Activated CD4-positive, CD25-positive, alpha-beta regulatory T cell treated with anti-CD3 and anti-CD28 coated beads, Interleukin-2, amount 50 U/mL, for 24 hours (primary cell): Measurements from ENCODE around the gene SNX1.

Experiments used
- ATAC-seq, 2 donors: fragments of 150-1000 bp; cut with Tn5 transposase; one replicate each; pipeline ENCODE4 v1.10.0; 2021; ENCODE audit warnings: mild to moderate bottlenecking in 1 of 2, moderate library complexity in 1 of 2

SNX1 gene

DNA sequence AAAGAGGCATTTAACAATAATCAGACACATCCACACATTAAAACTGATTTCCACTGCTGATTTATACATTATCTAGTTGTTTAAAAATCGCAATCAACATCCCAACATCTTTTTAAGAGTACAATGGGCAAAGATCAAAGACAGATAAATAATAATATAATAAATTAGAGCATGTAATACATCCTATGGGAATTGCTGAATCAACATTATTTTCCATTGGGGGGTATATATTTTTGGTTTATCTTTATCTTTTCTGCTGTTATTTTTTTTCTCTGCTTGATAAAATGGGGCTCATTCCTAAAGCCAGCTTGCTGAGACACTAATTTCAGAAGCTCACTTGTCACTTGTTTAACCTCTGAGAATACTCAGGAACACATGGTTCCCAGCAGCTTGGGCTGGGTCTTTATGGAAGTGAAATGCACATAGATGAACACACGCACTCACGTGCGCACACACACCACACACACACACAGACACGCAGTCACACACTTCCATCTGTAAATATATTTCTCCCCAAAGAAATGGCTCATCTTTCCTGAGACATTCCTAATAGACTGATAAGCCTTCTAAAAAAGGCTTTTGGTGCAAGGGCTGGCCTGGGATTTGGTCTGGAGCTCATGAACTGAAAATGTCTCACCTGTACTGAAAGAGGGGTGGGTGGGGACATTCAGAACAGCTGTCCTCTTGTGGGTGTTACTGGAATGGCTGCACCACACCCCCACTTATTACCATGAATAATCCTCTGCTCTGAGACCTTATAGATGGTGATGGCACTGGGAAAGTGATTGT is 70.5 kb downstream of the SNX1 start:
- ATAC-seq, result no peak

DNA sequence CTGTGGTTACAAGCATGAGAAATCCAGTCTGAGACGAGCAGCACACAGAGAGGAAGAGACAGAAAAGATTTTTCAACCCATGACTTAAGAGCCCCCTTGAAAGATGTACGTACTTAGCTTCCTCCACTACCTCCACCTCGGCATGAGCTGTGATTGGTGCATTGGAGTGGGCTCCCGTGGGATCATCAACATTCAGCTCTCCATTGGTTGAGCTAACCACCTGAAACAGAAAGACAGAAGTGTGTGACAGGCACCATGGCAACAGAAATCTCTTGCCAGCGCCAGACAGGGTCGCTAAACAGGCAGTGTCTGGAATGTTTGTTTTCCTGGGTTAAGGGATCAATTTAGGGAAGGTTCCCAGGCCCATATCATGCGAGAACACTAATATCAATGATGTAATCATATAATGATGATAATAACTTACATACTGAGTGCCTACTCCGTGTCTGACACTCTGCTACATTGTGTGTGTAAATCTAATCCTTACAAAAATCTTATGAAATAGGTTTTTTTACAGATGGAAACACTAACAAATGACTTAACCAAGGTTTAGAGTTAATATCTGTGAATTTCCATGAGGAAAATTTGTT is 84.5 kb downstream of the SNX1 start:
- no peak for ATAC-seq

- no peak for ATAC-seq
Measured at GRCh38 chr15:64182859-64183370, 87.1 kb downstream of the SNX1 start.

- ATAC-seq, result no peak
Measured at GRCh38 chr15:64185146-64185911, 89.5 kb downstream of the SNX1 start.

GRCh38 chr15:64187396-64188191 is 91.8 kb downstream of the SNX1 start:
- no peak for ATAC-seq
